ENCODE results near the gene SLC34A2. TPM values are rescaled to one million over a fixed set of nuclear protein-coding genes. Genes with fewer than 3 reads are reported as not detected.

Gene SLC34A2
- total and polyA plus RNA-seq, 12 donors, result 0.20 to 2.3 (median 1.9) TPM; not detected in 9

DNA sequence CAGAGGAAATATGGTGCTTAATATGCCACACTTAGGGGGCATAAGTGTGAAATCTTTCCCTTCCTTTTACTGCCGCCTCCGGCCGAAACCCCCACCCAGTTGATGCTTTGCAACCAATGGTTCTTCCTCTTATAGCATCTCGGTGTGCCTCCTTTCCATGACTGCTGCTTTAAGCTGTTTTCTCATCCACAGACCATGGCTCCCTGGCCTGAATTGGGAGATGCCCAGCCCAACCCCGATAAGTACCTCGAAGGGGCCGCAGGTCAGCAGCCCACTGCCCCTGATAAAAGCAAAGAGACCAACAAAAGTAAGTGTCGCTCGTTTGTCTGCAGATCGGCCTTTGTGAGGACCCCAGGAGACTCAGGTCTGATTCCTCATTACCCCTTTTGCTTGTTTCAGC lies 6.7 kb downstream of the SLC34A2 start:
- TF ChIP-seq, protein P1, sequence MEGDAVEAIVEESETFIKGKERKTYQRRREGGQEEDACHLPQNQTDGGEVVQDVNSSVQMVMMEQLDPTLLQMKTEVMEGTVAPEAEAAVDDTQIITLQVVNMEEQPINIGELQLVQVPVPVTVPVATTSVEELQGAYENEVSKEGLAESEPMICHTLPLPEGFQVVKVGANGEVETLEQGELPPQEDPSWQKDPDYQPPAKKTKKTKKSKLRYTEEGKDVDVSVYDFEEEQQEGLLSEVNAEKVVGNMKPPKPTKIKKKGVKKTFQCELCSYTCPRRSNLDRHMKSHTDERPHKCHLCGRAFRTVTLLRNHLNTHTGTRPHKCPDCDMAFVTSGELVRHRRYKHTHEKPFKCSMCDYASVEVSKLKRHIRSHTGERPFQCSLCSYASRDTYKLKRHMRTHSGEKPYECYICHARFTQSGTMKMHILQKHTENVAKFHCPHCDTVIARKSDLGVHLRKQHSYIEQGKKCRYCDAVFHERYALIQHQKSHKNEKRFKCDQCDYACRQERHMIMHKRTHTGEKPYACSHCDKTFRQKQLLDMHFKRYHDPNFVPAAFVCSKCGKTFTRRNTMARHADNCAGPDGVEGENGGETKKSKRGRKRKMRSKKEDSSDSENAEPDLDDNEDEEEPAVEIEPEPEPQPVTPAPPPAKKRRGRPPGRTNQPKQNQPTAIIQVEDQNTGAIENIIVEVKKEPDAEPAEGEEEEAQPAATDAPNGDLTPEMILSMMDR (IDR thresholded peaks at IDR 0.05), result no peak
- TF ChIP-seq POLR2A (IDR thresholded peaks at IDR 0.05), result no peak
- Histone ChIP-seq H3K4me3 (no peak overlapping the region), H3K9me3 (replicated peaks in 1 of 3) (no peaks in the 10 kb centered on the region), H3K27me3 (peaks cover 4% of the 10 kb centered on the region), H3K4me1 (replicated peaks in 1 of 2) (no peaks in the 10 kb centered on the region), H3K36me3 (replicated peaks in 1 of 2) (no peaks in the 10 kb centered on the region), H3K27ac (no peak overlapping the region)
- DNase-seq, result no peak
- intact Hi-C loops (cut with DNase I), result no loop called here
- 71 to 88% (median 80%) methylated on average over 10 of the region's 10 CpGs for WGBS, 4 donors

DNA sequence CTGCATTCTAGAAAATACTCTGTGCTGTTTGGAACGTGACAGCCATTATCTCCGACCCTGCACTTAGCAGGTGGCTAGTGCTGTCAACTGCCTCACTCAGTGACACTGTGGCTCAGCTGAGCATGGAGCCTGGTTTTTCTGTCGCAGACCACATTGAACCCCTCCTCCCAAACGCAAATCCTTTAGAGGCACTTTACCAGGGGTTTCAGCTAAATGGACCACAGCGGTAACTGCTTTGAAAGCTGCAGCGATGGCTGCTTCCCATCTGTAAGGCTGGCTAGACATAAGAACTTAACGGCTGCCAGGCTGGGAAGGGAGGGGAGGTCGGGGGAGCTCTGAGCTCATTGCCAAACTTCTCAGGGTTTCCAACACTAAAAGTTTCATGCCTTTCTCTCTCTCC lies 8.1 kb downstream of the SLC34A2 start:
- DNase-seq, result no peak
- 26 to 43% (median 33%) methylated on average over 5 to 8 of the region's 8 CpGs for WGBS, 4 donors

DNA sequence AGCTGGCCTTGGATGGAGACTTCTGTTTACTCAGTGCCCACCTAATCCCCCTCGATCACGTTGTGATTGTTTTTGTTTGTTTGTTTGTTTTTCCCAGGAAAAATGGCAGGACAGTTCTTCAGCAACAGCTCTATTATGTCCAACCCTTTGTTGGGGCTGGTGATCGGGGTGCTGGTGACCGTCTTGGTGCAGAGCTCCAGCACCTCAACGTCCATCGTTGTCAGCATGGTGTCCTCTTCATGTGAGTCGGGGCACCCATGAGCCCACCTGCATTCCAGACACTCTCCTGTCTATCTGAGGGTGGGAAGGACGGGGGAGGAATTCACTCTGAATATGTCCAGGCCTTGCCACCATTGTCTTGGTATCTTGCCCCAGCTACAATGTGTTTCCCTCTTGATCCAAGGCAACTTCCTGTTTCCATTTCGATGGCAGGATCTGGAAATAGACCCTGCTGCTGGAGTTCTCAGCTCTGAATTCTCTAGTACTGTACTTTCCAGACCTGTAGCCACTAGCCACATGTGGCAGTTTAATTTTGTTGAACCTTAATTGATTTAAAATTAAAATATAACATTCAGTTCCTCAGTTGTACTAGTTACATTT lies 10.5 kb downstream of the SLC34A2 start:
- Histone ChIP-seq H3K9me3 (replicated peaks in 1 of 3) (no peaks in the 10 kb centered on the region), H3K27me3 (peaks cover 5% of the 10 kb centered on the region), H3K27ac (no peak overlapping the region), H3K4me3 (no peak overlapping the region), H3K36me3 (replicated peaks in 1 of 2) (no peaks in the 10 kb centered on the region), H3K4me1 (replicated peaks in 1 of 2) (no peaks in the 10 kb centered on the region)
- 68 to 80% (median 77%) methylated on average over 9 of the region's 9 CpGs for WGBS, 4 donors
- TF ChIP-seq, protein P1 (IDR thresholded peaks at IDR 0.05), result no peak
- TF ChIP-seq POLR2A (IDR thresholded peaks at IDR 0.05), result no peak
- DNase-seq, result no peak
- intact Hi-C loops (cut with DNase I), result no loop called here

More for the DNA sequence above, 8.1 kb downstream of the SLC34A2 start:
- Histone ChIP-seq H3K9me3 (replicated peaks in 1 of 3) (no peaks in the 10 kb centered on the region), H3K27me3 (peaks cover 8% of the 10 kb centered on the region), H3K4me3 (no peak overlapping the region), H3K4me1 (replicated peaks in 1 of 2) (no peaks in the 10 kb centered on the region), H3K36me3 (replicated peaks in 1 of 2) (no peaks in the 10 kb centered on the region), H3K27ac (no peak overlapping the region)
- intact Hi-C loops (cut with DNase I), result no loop called here
- TF ChIP-seq POLR2A (IDR thresholded peaks at IDR 0.05), result no peak
- TF ChIP-seq, protein P1 (IDR thresholded peaks at IDR 0.05), result no peak

DNA sequence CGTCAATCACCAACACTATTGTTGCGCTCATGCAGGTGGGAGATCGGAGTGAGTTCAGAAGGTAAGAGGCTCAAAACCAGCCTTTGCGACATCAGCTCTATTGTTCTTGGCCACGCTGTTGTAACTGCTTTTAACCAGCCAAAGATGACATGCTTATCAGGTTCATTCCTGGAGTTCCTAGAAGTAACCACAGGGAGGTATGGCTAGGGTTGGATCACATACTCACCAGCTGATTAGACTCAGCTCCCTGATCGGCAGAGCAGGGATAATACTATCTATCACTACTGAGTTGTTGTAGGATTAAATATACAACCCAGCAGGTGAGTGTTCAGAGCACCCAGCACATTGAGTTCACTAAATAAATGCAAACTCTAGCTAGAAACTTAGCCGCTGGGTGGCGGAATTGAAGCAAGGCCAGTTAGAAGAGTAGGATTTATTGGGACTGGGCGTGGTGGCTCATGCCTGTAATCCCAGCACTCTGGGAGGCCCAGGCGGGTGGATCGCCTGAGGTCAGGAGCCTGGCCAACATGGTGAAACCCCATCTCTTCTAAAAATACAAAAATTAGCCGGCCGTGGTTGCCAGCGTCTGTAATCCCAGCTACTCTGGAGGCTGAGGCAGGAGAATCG lies 12.4 kb downstream of the SLC34A2 start:
- Histone ChIP-seq H3K4me3 (no peak overlapping the region), H3K9me3 (replicated peaks in 1 of 3) (no peaks in the 10 kb centered on the region), H3K36me3 (replicated peaks in 1 of 2) (no peaks in the 10 kb centered on the region), H3K27me3 (peaks cover 5% of the 10 kb centered on the region), H3K4me1 (replicated peaks in 1 of 2) (no peaks in the 10 kb centered on the region), H3K27ac (no peak overlapping the region)
- DNase-seq, result no peak
- no peak for TF ChIP-seq POLR2A (IDR thresholded peaks at IDR 0.05)
- TF ChIP-seq, protein P1 (IDR thresholded peaks at IDR 0.05), result no peak
- 78 to 90% (median 87%) methylated on average over 14 to 15 of the region's 15 CpGs for WGBS, 4 donors
- intact Hi-C loops (cut with DNase I), result no loop called here
